Loucy (cell line): ENCODE measurements around the gene SERPINE3.

Experiments
- H2AFZ ChIP-seq: fragments of 200-600 bp; sonication (generic); 2 replicates; pipeline ENCODE4 v1.6.0; 2016; ENCODE audit warnings: antibody characterized with exemption, mild to moderate bottlenecking, low read length, moderate library complexity
- H3F3A ChIP-seq: fragments of 200-600 bp; 2 replicates; pipeline ENCODE4 v1.6.0; 2016; ENCODE audit warnings: antibody characterized with exemption, low read depth, mild to moderate bottlenecking
- H3K27me3 ChIP-seq: fragments of 200-600 bp; sonication (generic); 2 replicates; pipeline ENCODE4 v1.6.1; 2014; ENCODE audit warnings: low read length, mild to moderate bottlenecking; ENCODE audit not compliant: insufficient read depth, poor library complexity, severe bottlenecking
- H3K36me3 ChIP-seq: fragments of 200-600 bp; sonication (generic); 2 replicates; pipeline ENCODE4 v1.6.1; 2016; ENCODE audit warnings: low read length; ENCODE audit not compliant: insufficient read depth
- H3K4me1 ChIP-seq: fragments of 200-600 bp; sonication (generic); 2 replicates; pipeline ENCODE4 v1.5.1; 2014; ENCODE audit warnings: low read length, mild to moderate bottlenecking; ENCODE audit not compliant: insufficient read depth, poor library complexity, severe bottlenecking
- H3K4me2 ChIP-seq: fragments of 200-600 bp; sonication (generic); 2 replicates; pipeline ENCODE4 v1.6.0; 2014; ENCODE audit warnings: antibody characterized with exemption, low read length, low read depth, mild to moderate bottlenecking; ENCODE audit not compliant: poor library complexity, severe bottlenecking
- H3K4me3 ChIP-seq: fragments of 200-600 bp; sonication (generic); 2 replicates; pipeline ENCODE4 v1.5.1; 2014; ENCODE audit warnings: low read length, mild to moderate bottlenecking, mixed read lengths; ENCODE audit not compliant: poor library complexity, severe bottlenecking
- H3K79me2 ChIP-seq: fragments of 200-600 bp; sonication (generic); 2 replicates; pipeline ENCODE4 v1.6.1; 2014; ENCODE audit warnings: low read length; ENCODE audit not compliant: insufficient read depth
- H3K9ac ChIP-seq: fragments of 200-600 bp; sonication (generic); 2 replicates; pipeline ENCODE4 v1.6.0; 2014; ENCODE audit warnings: mild to moderate bottlenecking, low read depth, low read length, moderate library complexity; ENCODE audit not compliant: poor library complexity, severe bottlenecking
- H3K9me2 ChIP-seq: fragments of 200-600 bp; sonication (generic); replicated peaks from 2 replicates; pipeline ENCODE4 v1.6.1; 2016; ENCODE audit warnings: low read depth, low read length, mixed read lengths
- H3K9me3 ChIP-seq: fragments of 200-600 bp; sonication (generic); 2 replicates; pipeline ENCODE4 v1.6.1; 2014; ENCODE audit warnings: mild to moderate bottlenecking, antibody characterized with exemption, low read length, low read depth; ENCODE audit not compliant: insufficient read depth
- H4K20me1 ChIP-seq: fragments of 200-600 bp; sonication (generic); 2 replicates; pipeline ENCODE4 v1.6.0; 2014; ENCODE audit warnings: antibody characterized with exemption, low read length, mild to moderate bottlenecking; ENCODE audit not compliant: insufficient read depth, poor library complexity, severe bottlenecking
- CTCF ChIP-seq: fragments of 200-600 bp; sonication (generic); conservative IDR thresholded peaks from 2 replicates; pipeline ENCODE4 v1.5.1; 2014; ENCODE audit warnings: mild to moderate bottlenecking, antibody characterized with exemption, low read length
- EZH2phosphoT487 ChIP-seq: fragments of 200-600 bp; IDR thresholded peaks from 2 replicates; pipeline ENCODE4 v1.6.1; 2018; ENCODE audit warnings: antibody characterized with exemption, mild to moderate bottlenecking, moderate library complexity, borderline replicate concordance

SERPINE3 gene

GRCh38 chr13:51330791-51331190 is 8.7 kb upstream of the SERPINE3 start:
- H3K27me3 ChIP-seq = no peaks in the 10 kb centered on the region
- no peaks in the 10 kb centered on the region for H3K9me3 ChIP-seq
- H3K9ac ChIP-seq = no peak overlapping the region
- H3K79me2 ChIP-seq = no peaks in the 10 kb centered on the region
- no peaks in the 10 kb centered on the region for H4K20me1 ChIP-seq
- TF ChIP-seq CTCF (no peak), EZH2phosphoT487 (no peak)
- H2AFZ ChIP-seq = no peak overlapping the region
- H3K9me2 ChIP-seq = no peaks in the 10 kb centered on the region
- H3K36me3 ChIP-seq = no peaks in the 10 kb centered on the region
- no peak overlapping the region for H3K4me3 ChIP-seq
- no peaks in the 10 kb centered on the region for H3K4me1 ChIP-seq
- no peak overlapping the region for H3K4me2 ChIP-seq
- no peaks in the 10 kb centered on the region for H3F3A ChIP-seq

GRCh38 chr13:51331354-51331861 is 8.1 kb upstream of the SERPINE3 start:
- Histone ChIP-seq H3K36me3 (no peaks in the 10 kb centered on the region), H3K9me2 (no peaks in the 10 kb centered on the region), H2AFZ (no peak overlapping the region), H3K27me3 (no peaks in the 10 kb centered on the region), H3K4me3 (no peak overlapping the region), H3K4me1 (no peaks in the 10 kb centered on the region), H4K20me1 (no peaks in the 10 kb centered on the region), H3K9ac (no peak overlapping the region), H3K79me2 (no peaks in the 10 kb centered on the region), H3F3A (no peaks in the 10 kb centered on the region), H3K4me2 (no peak overlapping the region), H3K9me3 (no peaks in the 10 kb centered on the region)
- TF ChIP-seq CTCF = no peak

- Histone ChIP-seq H3K27me3 (no peaks in the 10 kb centered on the region), H3F3A (no peaks in the 10 kb centered on the region), H3K36me3 (no peaks in the 10 kb centered on the region), H3K9ac (no peak overlapping the region), H3K9me2 (no peaks in the 10 kb centered on the region), H2AFZ (no peak overlapping the region), H3K4me2 (no peak overlapping the region), H4K20me1 (no peaks in the 10 kb centered on the region), H3K4me1 (no peaks in the 10 kb centered on the region), H3K4me3 (no peak overlapping the region), H3K9me3 (no peaks in the 10 kb centered on the region), H3K79me2 (no peaks in the 10 kb centered on the region)
- TF ChIP-seq CTCF (no peak), EZH2phosphoT487 (no peak)
These were observed 6.7 kb upstream of the SERPINE3 start for GRCh38 chr13:51332566-51333361.
